ENCODE data around the gene TOP3A. TPM values are rescaled to one million over a fixed set of nuclear protein-coding genes. Genes with fewer than 3 reads are reported as not detected.

TOP3A gene
- total and polyA plus RNA-seq, 2 experiments from 2014 or later: 21.7 to 76.7 TPM

GRCh38 chr17:18224053-18224386, 90.8 kb downstream of the TOP3A start (continued):
- TF ChIP-seq CTCF (conservative IDR thresholded peaks at IDR 0.05; ENCODE audit: low read depth in 2 of 2) (no peak), EZH2 (IDR thresholded peaks at IDR 0.05; ENCODE audit: low read depth, unreplicated experiment) (no peak), POLR2AphosphoS5 (IDR thresholded peaks at IDR 0.05; ENCODE audit: low read depth) (no peak), ZNF331 (CRISPR knock-in tag; IDR thresholded peaks at IDR 0.05; ENCODE audit: low read depth) (no peak), REST (IDR thresholded peaks at IDR 0.05; ENCODE audit: unreplicated experiment) (no peak), JUNB (IDR thresholded peaks at IDR 0.05; ENCODE audit: unreplicated experiment) (no peak), NANOG (IDR thresholded peaks at IDR 0.05; ENCODE audit: borderline replicate concordance) (no peak)
- TF ChIP-seq, protein P1, sequence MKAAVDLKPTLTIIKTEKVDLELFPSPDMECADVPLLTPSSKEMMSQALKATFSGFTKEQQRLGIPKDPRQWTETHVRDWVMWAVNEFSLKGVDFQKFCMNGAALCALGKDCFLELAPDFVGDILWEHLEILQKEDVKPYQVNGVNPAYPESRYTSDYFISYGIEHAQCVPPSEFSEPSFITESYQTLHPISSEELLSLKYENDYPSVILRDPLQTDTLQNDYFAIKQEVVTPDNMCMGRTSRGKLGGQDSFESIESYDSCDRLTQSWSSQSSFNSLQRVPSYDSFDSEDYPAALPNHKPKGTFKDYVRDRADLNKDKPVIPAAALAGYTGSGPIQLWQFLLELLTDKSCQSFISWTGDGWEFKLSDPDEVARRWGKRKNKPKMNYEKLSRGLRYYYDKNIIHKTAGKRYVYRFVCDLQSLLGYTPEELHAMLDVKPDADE (IDR thresholded peaks at IDR 0.05): no peak

Small RNA genes lying within 50 kb of the gene (microRNA-seq; reads per million reads assigned to microRNA genes)
- gene MIR6778: not detected

Other genes starting within 250 kb of the TOP3A start
- gene DRG2, start 227.0 kb downstream of the TOP3A start, total RNA-seq (2014; rRNA removed; shearing (Covaris generic)): 47.4 and 48.0 TPM in 2 replicates
- gene DRG2, start 227.0 kb downstream of the TOP3A start, polyA plus RNA-seq (2016; fragmentation: Nextera tagmentation; extraction: Ambion mirVana): 32.5 and 36.2 TPM in 2 replicates
- 1.0 and 1.3 TPM in 2 replicates for gene MYO15A, start 206.2 kb downstream of the TOP3A start, total RNA-seq (2014; rRNA removed; shearing (Covaris generic))
- gene MYO15A, start 206.2 kb downstream of the TOP3A start, polyA plus RNA-seq (2016; fragmentation: Nextera tagmentation; extraction: Ambion mirVana): 1.1 and 2.2 TPM in 2 replicates
- gene ALKBH5, start 131.2 kb downstream of the TOP3A start, total RNA-seq (2014; rRNA removed; shearing (Covaris generic)): 103 and 117 TPM in 2 replicates
- gene ALKBH5, start 131.2 kb downstream of the TOP3A start, polyA plus RNA-seq (2016; fragmentation: Nextera tagmentation; extraction: Ambion mirVana): 32.2 TPM in 2 replicates
- gene LLGL1, start 89.4 kb downstream of the TOP3A start, total RNA-seq (2014; rRNA removed; shearing (Covaris generic)): 118 and 129 TPM in 2 replicates
- gene LLGL1, start 89.4 kb downstream of the TOP3A start, polyA plus RNA-seq (2016; fragmentation: Nextera tagmentation; extraction: Ambion mirVana): 5.9 TPM in 2 replicates
- gene FLII, start 56.3 kb downstream of the TOP3A start, total RNA-seq (2014; rRNA removed; shearing (Covaris generic)): 262 and 373 TPM in 2 replicates
- gene FLII, start 56.3 kb downstream of the TOP3A start, polyA plus RNA-seq (2016; fragmentation: Nextera tagmentation; extraction: Ambion mirVana): 173 and 175 TPM in 2 replicates
- gene MIEF2, start 54.3 kb downstream of the TOP3A start, total RNA-seq (2014; rRNA removed; shearing (Covaris generic)): 24.9 and 26.5 TPM in 2 replicates
- 4.9 and 8.2 TPM in 2 replicates for gene MIEF2, start 54.3 kb downstream of the TOP3A start, polyA plus RNA-seq (2016; fragmentation: Nextera tagmentation; extraction: Ambion mirVana)
- gene SMCR8, start 299 bp upstream of the TOP3A start, total RNA-seq (2014; rRNA removed; shearing (Covaris generic)): 19.0 and 20.1 TPM in 2 replicates
- 1.5 and 1.6 TPM in 2 replicates for gene SMCR8, start 299 bp upstream of the TOP3A start, polyA plus RNA-seq (2016; fragmentation: Nextera tagmentation; extraction: Ambion mirVana)
- gene SHMT1, start 48.6 kb upstream of the TOP3A start, total RNA-seq (2014; rRNA removed; shearing (Covaris generic)): 33.3 and 33.5 TPM in 2 replicates
- 21.6 and 22.8 TPM in 2 replicates for gene SHMT1, start 48.6 kb upstream of the TOP3A start, polyA plus RNA-seq (2016; fragmentation: Nextera tagmentation; extraction: Ambion mirVana)
- gene EVPLL, start 62.8 kb upstream of the TOP3A start, total RNA-seq (2014; rRNA removed; shearing (Covaris generic)): 0.12 and 0.42 TPM in 2 replicates
- 0.18 and 0.56 TPM in 2 replicates for gene EVPLL, start 62.8 kb upstream of the TOP3A start, polyA plus RNA-seq (2016; fragmentation: Nextera tagmentation; extraction: Ambion mirVana)
- not detected in 2 replicates for gene LGALS9C, start 161.8 kb upstream of the TOP3A start, total RNA-seq (2014; rRNA removed; shearing (Covaris generic))
- gene LGALS9C, start 161.8 kb upstream of the TOP3A start, polyA plus RNA-seq (2016; fragmentation: Nextera tagmentation; extraction: Ambion mirVana): 0.24 TPM in 1 of 2 replicates, not detected in the other

Measured in GM23338 (cell line).